Activated gamma-delta T cell treated with Interleukin-2 at 50 U/mL for 16 hours (primary cell): ENCODE data around the gene LTC4S.
"Not testable (repeated sequence)": the region's sequence is repeated elsewhere in the genome, so short reads cannot be mapped to it uniquely, and the experiment has no call there.

ENCODE experiments used
- DNase-seq: peaks from one replicate; pipeline ENCODE4 v3.0.0-alpha.2; 2020

The LTC4S gene, protein sequence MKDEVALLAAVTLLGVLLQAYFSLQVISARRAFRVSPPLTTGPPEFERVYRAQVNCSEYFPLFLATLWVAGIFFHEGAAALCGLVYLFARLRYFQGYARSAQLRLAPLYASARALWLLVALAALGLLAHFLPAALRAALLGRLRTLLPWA

DNA sequence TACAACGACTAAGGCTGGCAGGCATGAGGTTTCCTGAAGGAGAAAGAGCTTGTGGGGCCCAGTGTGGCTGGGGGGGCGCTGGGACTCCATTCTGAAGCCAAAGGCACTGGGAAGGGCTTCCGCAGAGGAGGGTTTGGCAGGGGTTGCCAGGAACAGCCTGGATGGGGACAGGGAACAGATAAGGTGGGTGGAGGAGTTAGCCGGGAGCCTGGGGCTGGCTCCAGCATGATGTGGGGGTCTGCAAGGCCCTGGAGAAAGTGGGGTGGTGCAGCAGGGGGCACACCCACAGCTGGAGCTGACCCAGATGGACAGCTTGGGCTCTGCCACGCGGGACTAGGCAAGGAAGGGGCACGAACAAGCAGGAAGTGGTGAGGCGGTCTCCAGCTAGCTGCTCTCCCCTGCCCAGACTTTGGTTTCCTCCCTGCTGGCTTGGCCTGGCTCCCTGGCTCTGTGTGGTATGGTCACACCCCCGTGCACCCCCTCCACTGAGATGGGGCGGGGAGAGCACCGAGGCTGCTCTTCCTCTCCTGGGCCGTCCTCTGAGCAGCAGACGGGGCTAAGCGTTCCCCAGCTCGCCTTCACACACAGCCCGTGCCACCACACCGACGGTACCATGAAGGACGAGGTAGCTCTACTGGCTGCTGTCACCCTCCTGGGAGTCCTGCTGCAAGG lies at the start of gene LTC4S:
LTC4S (plus strand) TSS at position 519 of the 672 bp plus-strand sequence; CDS start at position 614, 95 bp downstream.
- DNase-seq: peak; percentile 72

DNA sequence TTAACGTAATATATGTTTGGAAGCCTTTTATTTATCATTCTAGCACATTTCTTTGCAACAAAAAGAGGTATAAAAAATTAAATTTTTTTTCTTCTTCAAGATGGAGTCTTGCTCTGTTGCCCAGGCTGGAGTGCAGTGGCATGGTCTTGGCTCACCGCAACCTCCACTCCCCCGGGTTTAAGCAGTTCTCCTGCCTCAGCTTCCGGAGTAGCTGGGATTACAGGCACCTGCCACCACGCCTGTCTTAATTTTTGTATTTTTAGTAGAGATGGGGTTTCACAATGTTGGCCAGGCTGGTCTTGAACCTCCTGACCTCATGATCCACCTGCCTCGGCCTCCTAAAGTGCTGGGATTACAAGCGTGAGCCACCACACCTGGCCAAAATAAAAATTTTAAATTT lies 49.7 kb upstream of the LTC4S start:
- DNase-seq: not testable (repeated sequence)

DNA sequence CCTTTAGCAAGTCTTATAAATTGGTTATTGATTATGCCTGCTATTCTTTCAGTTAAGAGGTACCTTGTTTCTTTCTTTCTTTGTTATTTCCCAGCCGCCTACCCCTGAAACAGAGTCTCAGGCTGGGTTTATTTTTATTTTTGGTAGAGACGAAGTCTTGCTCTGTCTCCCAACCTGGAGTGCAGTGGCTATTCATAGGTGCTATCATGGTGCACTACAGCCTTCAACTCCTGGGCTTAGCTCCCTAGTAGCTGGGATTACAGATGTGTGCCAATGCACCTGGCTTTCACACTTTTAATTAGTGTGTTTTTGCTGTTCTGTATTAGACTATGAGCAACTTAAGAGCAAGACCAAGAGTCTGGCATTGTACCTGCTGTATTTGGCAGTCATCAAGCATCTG lies 46.9 kb upstream of the LTC4S start:
- DNase-seq: no peak

DNA sequence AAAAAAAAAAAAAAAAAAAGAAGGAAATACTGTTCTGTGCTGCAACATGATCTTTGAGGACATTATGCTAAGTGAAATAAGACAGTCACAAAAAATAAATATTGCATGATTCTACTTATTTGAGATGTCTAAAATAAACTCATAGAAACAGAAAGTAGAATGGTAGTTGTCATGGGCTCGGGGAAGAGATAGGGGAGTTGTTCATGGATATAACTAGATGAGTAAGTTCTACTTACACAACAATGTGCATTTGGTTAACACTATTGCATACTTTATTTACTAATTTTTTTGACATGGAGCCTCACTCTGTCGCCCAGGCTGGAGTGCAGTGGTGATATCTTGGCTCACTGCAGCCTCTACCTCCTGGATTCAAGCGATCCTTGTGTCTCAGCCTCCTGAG lies 46.0 kb upstream of the LTC4S start:
- no peak for DNase-seq

DNA sequence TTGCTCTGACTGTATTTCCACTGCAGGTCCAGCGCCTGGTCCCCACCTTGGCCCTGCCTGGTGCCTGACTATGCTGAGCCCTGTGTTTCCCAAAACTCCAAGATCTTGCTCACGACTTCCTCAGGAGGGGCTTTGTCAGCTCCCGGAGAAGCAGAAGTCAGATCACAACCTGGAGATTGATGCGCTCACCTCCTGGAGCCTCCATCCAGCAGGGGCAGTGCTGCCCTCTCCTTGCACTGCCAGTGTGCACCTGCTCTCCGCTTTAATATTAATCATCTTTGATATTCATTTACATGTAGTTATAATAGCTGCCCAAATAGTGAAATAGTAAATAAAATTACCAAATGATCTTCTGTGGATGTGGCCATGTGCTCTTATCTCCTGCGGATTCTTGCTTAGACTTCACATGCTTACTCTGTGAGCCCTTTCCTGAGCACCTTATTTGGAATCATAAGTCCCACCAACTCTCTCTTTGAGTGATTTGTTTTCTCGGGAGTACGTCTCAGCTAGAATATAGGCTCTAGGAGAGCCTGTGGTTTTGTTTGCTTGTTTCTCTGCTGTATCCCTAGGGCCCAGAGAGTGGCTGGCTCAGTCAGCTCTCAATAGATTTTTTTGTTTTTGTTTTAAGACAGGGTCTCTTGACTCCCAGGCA lies 43.8 kb upstream of the LTC4S start:
- DNase-seq: no peak

DNA sequence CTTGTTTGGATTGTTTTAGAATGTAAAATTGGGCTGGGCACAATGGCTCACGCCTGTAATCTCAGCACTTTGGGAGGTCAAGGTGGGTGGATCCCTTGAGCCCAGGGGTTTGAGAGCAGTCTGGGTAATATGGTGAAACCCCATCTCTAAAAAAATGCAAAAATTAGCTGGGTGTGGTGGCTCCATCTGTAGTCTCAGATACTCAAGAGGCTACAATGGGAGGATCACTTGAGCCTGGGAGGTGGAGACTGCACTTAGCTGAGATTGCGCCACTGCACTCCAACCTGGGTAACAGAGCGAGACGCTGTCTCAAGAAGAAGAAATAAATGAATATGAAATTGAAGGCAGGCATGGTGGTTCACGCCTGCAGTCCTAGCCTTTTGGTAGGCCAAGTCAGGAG lies 39.8 kb upstream of the LTC4S start:
- no peak for DNase-seq

DNA sequence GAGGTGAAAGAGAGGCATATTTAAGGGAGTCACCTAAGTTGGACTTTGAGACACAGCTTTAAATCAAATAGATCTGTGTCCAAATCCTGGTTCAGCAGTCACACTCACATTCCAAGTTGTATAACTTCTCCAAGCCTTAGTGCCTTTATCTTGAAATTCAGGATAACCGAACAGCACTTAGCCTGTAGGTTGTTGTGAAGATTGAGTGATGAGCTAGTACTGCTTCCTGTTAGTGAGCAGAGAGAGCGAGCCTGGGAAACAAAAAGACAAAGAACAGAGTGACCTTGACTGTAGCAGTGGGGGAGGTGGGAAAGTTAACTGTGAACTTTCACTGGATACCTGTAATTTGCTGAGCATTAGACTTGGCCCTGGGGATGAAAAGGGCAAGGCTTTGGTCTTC lies 38.8 kb upstream of the LTC4S start:
- DNase-seq: no peak

DNA sequence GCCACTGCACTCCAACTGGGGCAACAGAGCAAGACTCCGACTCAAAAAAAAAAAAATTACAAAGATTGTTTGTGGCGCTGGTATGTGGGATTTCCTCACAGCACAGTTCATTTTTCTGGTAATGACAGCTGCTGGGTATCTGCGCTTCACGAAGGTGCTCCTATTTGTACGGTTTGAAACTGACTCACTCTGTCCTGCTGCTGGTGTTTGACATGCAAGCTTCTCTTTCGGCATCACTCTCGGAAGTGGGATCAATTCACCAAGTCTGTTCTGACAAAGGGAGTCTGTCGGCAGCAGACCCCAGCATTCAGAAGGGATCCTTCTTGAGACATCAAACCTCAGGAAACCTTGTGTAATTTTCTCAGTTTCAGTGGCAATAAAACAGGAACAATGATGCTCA lies 34.8 kb upstream of the LTC4S start:
- DNase-seq: no peak

DNA sequence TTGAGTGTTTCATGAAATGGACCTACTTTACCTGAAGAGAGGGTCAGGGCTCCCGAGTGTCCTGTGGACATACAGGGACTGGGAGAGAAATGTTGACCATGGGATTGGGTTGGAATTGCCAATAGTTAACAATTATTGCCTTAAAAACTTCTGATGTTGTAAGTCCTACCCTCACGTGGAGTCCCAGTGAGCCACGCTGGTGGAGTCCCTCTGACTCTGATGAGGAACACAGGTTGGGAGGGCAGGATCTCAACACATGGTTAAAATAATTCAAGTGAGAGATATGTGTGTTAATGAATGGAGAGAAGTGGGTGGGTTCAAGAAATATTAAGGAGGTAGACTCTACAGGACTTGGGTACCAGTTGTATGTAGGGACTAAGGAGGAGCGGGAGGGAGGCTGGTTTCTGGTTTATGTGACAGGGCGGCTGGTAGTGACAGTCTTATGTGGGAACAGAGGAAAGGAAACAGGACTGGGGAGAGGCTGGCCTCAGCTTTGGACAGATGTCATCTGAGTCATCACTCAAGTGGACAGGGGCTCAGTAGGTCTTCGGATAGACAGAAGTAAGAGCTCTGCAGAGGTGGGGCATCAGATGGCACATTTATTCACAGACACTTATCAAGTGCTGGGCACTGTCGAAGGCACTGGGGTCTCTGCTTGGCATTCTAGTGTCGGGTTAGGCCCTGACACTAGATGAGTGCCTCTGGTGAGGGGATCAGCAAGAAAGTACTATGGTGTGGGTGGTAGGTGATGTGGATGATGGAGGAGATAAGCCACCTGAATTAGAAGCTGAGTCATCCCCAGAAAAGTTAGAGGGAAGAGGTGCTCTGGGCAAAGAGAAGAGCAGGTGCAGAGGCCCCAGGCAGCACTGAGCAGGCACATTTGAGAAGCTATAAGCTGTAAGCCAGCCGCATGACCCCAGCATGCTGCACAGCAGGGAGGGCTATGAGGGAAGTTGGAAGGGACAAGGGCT lies 33.9 kb upstream of the LTC4S start:
- DNase-seq: no peak

DNA sequence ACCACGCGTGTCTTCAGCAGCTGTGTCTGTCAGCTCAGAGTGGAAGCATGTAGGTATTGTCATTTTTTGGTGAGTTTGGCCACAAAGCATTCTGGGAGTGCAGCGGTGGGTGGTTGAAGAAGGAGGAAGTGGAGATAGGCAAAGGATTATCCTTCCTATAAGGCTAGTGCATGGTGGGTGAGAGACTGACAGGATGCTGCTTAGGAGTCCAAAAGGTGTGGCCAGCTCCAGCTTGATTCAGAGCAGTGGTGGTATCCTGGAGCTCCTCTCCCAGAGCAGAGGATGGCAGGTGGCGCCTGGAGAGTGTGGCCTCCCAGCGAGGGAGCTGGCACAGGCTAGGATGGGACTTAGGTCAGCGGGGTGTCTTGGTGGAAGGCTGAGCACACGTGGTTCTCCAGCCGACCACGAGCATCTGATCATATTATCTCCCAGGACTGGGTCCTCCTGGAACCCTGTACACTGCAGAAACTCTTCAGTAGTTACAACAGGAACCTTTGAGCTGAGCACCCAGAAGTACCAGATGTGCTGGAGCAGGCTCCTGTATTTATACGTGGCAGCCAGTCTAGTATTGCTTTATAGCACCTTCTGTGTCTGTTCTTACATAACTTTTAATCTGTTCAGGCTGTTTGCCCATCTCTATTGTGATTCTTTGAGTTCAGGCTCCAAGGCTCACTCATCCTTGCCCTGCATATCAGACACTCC lies 31.6 kb upstream of the LTC4S start:
- DNase-seq: peak; percentile 8

DNA sequence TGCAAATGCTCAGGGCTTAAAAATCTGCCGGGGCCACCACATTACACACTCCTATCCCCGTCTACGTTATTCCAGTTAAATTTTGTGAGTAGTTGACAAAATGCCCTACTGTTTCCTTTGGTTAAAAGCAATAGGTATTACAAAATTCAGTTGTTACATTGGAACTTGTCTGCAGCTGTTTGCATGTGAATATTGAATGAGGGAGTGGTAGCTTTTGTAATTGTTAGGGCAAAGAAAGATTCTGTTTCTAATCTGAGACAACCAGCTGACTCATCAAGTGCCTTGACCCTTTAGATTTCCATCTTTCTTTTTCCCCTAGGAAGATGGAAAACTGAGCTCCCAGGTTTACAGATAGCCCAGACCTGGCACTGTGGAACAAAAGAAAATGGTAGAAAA lies 31.0 kb upstream of the LTC4S start:
- no peak for DNase-seq

DNA sequence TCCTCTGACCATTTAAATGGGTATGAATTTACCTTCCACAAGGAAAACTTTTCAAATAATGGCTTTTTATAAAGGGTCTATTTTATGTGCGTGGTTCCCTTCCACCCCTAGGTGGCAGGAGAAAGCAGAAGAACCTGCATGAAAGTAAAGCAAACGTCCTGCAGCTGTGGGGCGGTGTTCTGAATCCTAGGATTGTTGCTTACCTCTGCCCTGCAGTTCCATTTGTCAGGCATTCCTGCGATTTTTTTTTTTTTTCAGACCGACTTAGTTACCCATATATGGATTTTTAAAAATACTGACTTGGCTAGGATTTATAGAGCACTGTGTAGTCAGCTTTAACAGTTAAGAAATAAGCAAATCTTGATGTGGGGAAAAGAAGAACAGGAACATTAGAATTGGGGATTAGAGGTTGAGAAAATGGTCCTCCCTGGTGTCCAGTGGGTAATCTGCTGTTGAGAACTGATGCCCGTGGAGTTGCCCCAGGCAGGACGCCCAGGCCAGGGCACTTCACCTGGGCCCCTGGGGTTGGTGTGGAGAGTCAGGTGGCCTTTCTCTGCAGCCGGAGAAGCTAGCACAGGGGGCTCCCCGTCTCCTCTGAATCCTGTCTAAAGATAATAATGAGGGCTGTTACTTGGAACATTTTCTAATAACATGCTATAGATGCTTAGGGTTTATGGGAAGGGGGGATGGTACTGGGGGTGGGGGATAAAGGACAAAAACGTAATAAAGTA lies 30.4 kb upstream of the LTC4S start:
- peak; percentile 44 for DNase-seq

DNA sequence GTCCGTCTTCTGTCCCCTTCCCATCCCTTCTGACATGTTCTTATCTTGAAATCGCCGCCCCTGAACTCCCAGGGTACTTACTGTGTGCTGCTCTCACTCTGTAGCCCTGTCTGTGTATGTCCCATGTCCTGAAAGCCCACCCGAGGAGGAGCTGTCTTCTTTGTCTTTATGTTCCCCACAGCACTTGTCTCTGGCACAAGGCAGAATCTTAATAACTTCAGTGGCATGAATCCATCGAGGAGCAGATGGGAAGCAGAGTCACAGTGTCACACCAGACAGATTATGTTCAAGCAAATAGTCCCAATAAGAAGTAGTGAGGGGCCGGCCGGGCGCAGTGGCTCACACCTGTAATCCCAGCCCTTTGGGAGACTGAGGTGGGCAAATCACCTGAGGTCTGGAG lies 29.7 kb upstream of the LTC4S start:
- no peak for DNase-seq

DNA sequence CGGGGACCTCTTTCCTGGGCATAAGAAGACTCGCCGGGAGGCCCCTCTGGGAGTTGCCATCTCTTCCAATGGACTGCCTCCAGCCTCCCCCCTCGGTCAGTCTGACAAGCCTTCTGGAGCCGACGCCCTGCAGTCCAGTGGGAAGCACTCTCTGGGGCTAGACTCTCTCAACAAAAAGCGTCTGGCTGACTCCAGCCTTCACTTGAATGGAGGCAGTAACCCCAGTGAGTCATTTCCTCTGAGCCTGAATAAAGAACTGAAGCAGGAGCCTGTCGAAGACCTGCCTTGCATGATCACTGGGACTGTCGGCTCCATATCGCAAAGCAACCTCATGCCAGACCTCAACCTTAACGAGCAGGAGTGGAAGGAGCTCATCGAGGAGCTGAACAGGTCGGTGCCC lies 28.4 kb upstream of the LTC4S start:
- no peak for DNase-seq

DNA sequence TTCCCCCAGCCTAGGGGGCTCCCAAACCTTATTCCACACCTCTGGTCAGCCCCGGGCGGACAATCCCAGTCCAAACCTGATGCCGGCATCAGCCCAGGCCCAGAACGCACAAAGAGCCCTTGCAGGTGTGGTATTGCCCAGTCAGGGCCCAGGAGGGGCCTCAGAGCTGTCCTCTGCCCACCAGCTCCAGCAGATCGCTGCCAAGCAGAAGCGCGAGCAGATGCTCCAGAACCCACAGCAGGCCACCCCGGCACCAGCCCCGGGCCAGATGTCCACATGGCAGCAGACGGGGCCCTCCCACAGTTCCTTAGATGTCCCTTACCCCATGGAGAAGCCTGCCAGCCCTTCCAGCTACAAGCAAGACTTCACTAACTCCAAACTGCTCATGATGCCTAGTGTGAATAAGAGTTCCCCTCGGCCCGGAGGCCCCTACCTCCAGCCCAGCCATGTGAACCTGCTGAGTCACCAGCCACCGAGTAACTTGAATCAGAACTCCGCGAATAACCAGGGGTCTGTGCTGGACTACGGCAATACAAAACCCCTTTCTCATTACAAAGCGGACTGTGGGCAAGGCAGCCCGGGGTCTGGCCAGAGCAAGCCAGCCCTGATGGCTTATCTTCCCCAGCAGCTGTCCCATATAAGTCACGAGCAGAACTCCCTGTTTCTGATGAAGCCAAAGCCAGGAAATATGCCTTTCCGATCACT lies 27.6 kb upstream of the LTC4S start:
- DNase-seq: no peak

DNA sequence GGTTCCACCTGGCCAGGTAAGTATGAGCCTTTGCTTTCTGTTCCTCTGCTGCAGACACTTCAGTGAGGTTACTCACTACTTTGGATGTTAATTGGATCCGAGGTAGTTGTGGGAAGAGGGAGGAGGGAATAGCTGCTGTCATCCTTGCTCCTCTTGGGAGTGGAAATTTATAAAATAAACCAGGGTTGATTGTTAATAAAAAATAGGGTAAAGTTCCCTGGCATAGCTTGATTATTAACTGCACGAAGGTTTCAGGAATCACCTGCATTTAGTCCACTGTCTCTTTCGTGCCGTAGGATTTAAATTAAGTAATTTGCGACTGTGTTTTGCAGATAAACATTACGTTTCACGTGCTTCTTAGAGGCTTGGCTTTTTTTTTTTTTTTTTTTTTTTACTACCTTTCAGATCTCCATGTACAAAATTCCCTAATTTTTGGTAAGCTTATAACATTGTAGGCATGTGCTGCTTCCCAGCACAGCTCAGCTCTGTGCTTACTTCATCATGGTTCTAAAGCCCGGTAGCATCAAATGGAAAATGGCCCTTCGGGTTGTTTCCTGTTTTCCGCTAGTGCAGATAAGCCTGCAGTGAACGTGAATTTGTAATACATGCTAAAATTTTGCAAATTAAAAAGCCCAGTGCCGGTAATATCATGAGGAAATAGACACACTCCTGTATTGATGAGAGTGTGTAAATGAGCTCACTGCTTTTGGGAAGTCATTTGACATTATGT lies 26.9 kb upstream of the LTC4S start:
- DNase-seq: no peak

DNA sequence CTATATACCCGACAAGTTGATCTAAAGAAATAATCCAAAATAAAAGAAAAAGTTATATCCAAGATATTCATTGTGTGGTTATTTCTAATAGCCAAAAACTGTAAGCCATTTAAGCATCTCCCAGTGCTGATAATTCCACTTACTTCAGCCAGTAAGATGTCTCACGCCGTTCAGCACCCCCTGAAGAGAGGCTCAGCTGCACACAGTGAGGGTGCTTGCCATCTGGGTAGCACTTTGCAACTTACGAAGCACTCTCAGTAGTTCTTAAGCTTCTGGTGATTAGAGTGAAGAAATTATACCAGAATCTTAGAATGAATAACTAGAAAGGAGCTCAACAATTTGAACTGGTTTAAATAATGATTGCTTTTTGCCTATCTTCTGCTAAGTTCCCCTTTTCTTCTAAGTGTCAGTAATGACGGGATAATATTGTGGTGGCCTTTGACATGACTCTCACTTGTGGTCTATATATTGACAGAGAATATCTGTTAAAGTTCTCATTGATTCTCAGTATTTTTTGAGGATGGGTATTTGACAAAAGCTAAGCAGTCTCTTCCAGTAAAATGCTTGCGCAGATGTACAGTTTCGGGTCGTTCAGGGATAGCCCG lies 26.2 kb upstream of the LTC4S start:
- DNase-seq: no peak

DNA sequence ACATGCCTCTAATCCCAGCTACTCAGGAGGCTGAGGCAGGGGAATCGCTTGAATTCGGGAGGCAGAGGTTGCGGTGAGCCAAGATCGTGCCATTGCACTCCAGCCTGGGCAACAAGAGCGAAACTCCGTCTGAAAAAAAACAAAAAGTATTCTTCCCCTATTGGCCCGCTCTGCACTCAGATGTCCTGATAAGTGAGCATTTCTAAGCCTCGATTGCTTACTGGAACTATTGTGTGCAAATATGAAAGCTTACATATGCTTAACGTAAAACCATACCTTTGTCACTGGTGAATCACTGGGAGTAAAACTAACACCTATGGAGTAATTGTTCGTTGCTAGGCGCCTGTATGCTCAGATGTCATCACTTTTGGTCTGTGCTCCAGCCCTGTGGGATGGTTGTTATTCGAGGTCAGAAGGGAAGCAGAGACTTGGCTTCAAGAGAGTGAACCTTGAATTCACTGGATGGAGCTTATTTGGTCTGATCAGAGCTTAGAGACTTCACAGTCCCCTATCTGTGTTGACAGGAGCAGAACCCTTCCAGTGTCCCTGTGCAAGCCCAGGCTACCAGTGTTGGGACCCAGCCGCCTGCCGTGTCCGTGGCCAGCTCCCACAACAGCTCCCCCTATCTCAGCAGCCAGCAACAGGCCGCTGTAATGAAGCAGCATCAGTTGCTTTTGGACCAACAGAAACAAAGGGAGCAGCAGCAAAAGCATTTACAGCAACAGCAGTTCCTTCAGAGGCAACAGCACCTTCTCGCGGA lies 25.3 kb upstream of the LTC4S start:
- DNase-seq: no peak

DNA sequence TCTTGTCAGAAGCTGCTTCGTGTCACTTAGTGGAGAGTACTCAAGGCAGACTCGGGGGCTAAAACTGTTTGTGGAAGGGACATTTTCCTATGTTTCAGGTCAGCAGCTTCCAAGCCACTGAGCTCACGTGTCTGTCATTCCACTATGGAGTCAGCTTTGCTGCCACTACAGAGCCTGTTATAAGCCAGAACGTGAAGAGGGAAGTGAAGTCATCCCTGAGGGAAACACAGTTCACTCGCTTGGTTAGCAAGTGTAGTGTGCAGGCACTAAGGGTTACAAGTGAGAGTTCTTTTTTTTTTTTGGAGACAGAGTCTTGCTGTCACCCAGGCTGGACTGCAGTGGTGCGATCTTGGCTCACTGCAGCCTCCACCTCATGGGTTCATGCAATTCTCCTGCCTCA lies 24.5 kb upstream of the LTC4S start:
- no peak for DNase-seq
